ENCODE data around the gene ADAT3. TPM values are rescaled to one million over a fixed set of nuclear protein-coding genes. Genes with fewer than 3 reads are reported as not detected.
"Not testable (repeated sequence)": the region's sequence is repeated elsewhere in the genome, so short reads cannot be mapped to it uniquely, and the experiment has no call there.

Gene ADAT3
- total RNA-seq, 1 experiment from 2014 or later = 12.6 TPM

DNA sequence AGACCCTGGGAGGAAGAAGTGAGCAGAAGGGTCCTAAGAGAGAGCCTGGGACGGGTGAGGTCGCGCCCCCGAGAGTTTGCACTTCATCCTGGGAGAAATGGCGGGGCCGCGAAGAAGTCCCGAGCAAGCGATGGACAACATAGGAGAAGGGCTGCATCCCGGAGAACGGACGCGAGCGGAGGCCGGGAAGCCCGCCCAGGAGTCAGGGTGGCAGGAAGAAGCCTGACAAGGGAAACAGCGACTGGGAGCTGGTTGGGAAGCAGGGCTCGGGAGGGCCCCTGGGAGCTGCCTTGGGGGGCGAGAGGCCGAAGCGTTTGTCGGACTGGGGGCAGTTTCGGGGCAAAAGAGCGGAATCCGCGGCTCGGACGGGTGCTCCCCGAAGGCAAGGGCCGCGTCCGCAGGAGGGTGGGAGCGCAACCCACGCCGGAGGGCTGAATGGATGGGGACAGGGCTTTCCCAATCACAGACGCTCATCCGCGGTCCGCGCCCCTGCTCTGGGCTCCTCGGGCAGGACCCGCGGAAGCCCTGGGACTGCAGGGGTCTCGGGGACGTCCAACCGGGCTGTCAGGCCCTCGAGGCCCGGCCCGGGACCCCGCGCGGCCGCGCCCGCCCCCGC is 20.4 kb upstream of the ADAT3 start:
- BruUV-seq (replicated peaks) = no TSS peak
- CTCF ChIA-PET = interaction anchor here (0.6 to 1.2 kb wide), 6 partner anchors 9 to 605 kb away, joined by 3 to 6 read pairs (median 4); no protein-coding TSS in a partner anchor

GRCh38 chr19:1885398-1886119 is 19.6 kb upstream of the ADAT3 start, which contains the start of gene ABHD17A:
TSS of gene ABHD17A (minus strand) at chr19:1885496. CDS start at chr19:1881566, 3,930 bp downstream.
- Mint-ChIP-seq H3K4me3 (ENCODE audit: unreplicated experiment) (peak within 1 kb of the TSS; percentile 91), H3K4me1 (ENCODE audit: low read depth, unreplicated experiment) (peaks cover 26% of the 10 kb centered on the region), H3K27ac (ENCODE audit: unreplicated experiment) (peak within 1 kb of the TSS; percentile 89), H3K36me3 (ENCODE audit: insufficient read depth, unreplicated experiment) (peaks cover 16% of the 10 kb centered on the region)
- H3K36me3 ChIP-seq (ENCODE audit: control insufficient read depth, insufficient read depth, low read length); intact Hi-C loops (cut with micrococcal nuclease; ENCODE audit: unreplicated experiment); H3K27me3 Mint-ChIP-seq (ENCODE audit: insufficient read depth, unreplicated experiment); BruUV-seq (replicated peaks); H3K9me3 ChIP-seq; H3K9me3 Mint-ChIP-seq (ENCODE audit: unreplicated experiment); H3K27me3 ChIP-seq (replicated peaks; ENCODE audit: control insufficient read depth, insufficient read depth, low read length): not testable (repeated sequence)
- CTCF ChIA-PET = interaction anchor here (0.6 to 1.2 kb wide), 6 partner anchors 9 to 606 kb away, joined by 3 to 6 read pairs (median 4); no protein-coding TSS in a partner anchor
- H3K4me3 ChIP-seq (ENCODE audit: low read depth, low read length) = peak within 1 kb of the TSS; percentile 94
- peak; percentile 90 to 92 for DNase-seq
- peaks cover 27% of the 10 kb centered on the region for H3K4me1 ChIP-seq
- POLR2A ChIA-PET = interaction anchor here (0.6 to 1.3 kb wide), 4 partner anchors 9 to 340 kb away, joined by 4 to 12 read pairs (median 7); no protein-coding TSS in a partner anchor

More for the DNA sequence above, 20.4 kb upstream of the ADAT3 start:
- H3K27me3 ChIP-seq (replicated peaks; ENCODE audit: control insufficient read depth, insufficient read depth, low read length) = no peaks in the 10 kb centered on the region
- DNase-seq = no peak
- TF ChIP-seq CTCF (IDR thresholded peaks at IDR 0.05; ENCODE audit: insufficient read depth in 1 of 2, low read depth in 1 of 2, low read length in 1 of 2, severe bottlenecking in 1 of 2, unreplicated experiment in 1 of 2) = no peak
- no peaks in the 10 kb centered on the region for H3K36me3 ChIP-seq (ENCODE audit: control insufficient read depth, insufficient read depth, low read length)
- Mint-ChIP-seq H3K4me1 (ENCODE audit: low read depth, unreplicated experiment) (peaks cover 26% of the 10 kb centered on the region), H3K4me3 (ENCODE audit: unreplicated experiment) (peak overlapping the region; percentile 91), H3K27ac (ENCODE audit: unreplicated experiment) (peak overlapping the region; percentile 89), H3K9me3 (ENCODE audit: unreplicated experiment) (no peaks in the 10 kb centered on the region), H3K36me3 (ENCODE audit: insufficient read depth, unreplicated experiment) (peaks cover 16% of the 10 kb centered on the region), H3K27me3 (ENCODE audit: insufficient read depth, unreplicated experiment) (no peaks in the 10 kb centered on the region)
- no peaks in the 10 kb centered on the region for H3K9me3 ChIP-seq
- POLR2A ChIA-PET = interaction anchor here (0.6 to 1.3 kb wide), 4 partner anchors 9 to 340 kb away, joined by 4 to 12 read pairs (median 7); no protein-coding TSS in a partner anchor
- H3K4me1 ChIP-seq = peaks cover 27% of the 10 kb centered on the region
- intact Hi-C loops (cut with micrococcal nuclease; ENCODE audit: unreplicated experiment) = no loop called here
- H3K4me3 ChIP-seq (ENCODE audit: low read depth, low read length) = peak overlapping the region; percentile 94

DNA sequence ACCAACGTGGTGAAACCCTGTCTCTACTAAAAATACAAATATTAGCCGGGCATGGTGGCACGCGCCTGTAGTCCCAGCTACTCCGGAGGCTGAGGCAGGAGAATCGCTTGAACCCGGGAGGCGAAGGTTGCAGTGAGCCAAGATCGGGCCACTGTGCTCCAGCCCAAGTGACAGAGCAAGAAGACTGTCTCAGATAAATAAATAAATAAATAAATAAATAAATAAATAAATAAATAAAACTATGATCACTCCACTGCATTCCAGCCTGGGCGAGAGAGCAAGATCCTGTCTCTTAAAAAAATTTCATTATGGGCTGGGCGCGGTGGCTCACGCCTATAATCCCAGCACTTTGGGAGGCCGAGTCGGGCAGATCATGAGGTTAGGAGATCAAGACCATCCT is 18.8 kb upstream of the ADAT3 start:
- BruUV-seq (replicated peaks); DNase-seq; H3K9me3 Mint-ChIP-seq (ENCODE audit: unreplicated experiment); H3K9me3 ChIP-seq; POLR2A ChIA-PET; H3K4me3 ChIP-seq (ENCODE audit: low read depth, low read length); H3K36me3 ChIP-seq (ENCODE audit: control insufficient read depth, insufficient read depth, low read length); H3K27me3 Mint-ChIP-seq (ENCODE audit: insufficient read depth, unreplicated experiment); H3K4me3 Mint-ChIP-seq (ENCODE audit: unreplicated experiment); intact Hi-C loops (cut with micrococcal nuclease; ENCODE audit: unreplicated experiment); H3K27ac Mint-ChIP-seq (ENCODE audit: unreplicated experiment); H3K27me3 ChIP-seq (replicated peaks; ENCODE audit: control insufficient read depth, insufficient read depth, low read length): not testable (repeated sequence)
- peaks cover 26% of the 10 kb centered on the region for H3K4me1 Mint-ChIP-seq (ENCODE audit: low read depth, unreplicated experiment)
- CTCF ChIA-PET = interaction anchor here (1.1 kb wide), 1 partner anchor 22 kb away, joined by 5 read pairs; no protein-coding TSS in a partner anchor
- H3K4me1 ChIP-seq = peaks cover 27% of the 10 kb centered on the region
- H3K36me3 Mint-ChIP-seq (ENCODE audit: insufficient read depth, unreplicated experiment) = peaks cover 16% of the 10 kb centered on the region

DNA sequence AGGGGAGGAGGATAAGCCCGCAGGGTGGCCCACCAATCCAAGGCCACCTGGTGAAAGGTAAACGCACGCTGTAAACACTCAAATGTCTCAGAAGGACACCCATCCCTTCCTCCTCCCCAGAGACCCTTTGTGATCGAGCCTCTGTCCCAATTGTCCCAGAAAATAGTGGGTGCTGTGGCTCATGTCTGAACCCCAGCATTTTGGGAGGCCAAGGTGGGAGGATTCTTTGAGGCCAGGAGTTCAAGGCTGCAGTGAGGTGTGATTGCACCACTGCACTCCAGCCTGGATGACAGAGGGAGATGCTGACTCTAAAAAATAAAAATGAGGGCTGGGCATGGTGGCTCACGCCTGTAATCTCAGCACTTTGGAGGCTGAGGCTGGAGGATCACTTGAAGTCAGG is 16.8 kb upstream of the ADAT3 start:
- no peaks in the 10 kb centered on the region for H3K9me3 Mint-ChIP-seq (ENCODE audit: unreplicated experiment)
- H3K9me3 ChIP-seq = no peaks in the 10 kb centered on the region
- no TSS peak for BruUV-seq (replicated peaks)
- H3K4me1 Mint-ChIP-seq (ENCODE audit: low read depth, unreplicated experiment) = peaks cover 23% of the 10 kb centered on the region
- no peak overlapping the region for H3K4me3 Mint-ChIP-seq (ENCODE audit: unreplicated experiment)
- peaks cover 27% of the 10 kb centered on the region for H3K4me1 ChIP-seq
- no peaks in the 10 kb centered on the region for H3K36me3 ChIP-seq (ENCODE audit: control insufficient read depth, insufficient read depth, low read length)
- no peak overlapping the region for H3K27ac Mint-ChIP-seq (ENCODE audit: unreplicated experiment)
- H3K27me3 Mint-ChIP-seq (ENCODE audit: insufficient read depth, unreplicated experiment) = no peaks in the 10 kb centered on the region
- intact Hi-C loops (cut with micrococcal nuclease; ENCODE audit: unreplicated experiment) = no loop called here
- POLR2A ChIA-PET = no interaction called here
- CTCF ChIA-PET = no interaction called here
- TF ChIP-seq CTCF (IDR thresholded peaks at IDR 0.05; ENCODE audit: insufficient read depth in 1 of 2, low read depth in 1 of 2, low read length in 1 of 2, severe bottlenecking in 1 of 2, unreplicated experiment in 1 of 2) = no peak
- peaks cover 16% of the 10 kb centered on the region for H3K36me3 Mint-ChIP-seq (ENCODE audit: insufficient read depth, unreplicated experiment)
- H3K4me3 ChIP-seq (ENCODE audit: low read depth, low read length) = no peak overlapping the region
- H3K27me3 ChIP-seq (replicated peaks; ENCODE audit: control insufficient read depth, insufficient read depth, low read length) = no peaks in the 10 kb centered on the region
- no peak for DNase-seq

All from Caco-2 (cell line).